ENCODE results near the gene FMC1.
"Not testable (repeated sequence)": the region's sequence is repeated elsewhere in the genome, so short reads cannot be mapped to it uniquely, and the experiment has no call there.

The FMC1 gene

GRCh38 chr7:139340037-139340807 lies 915 bp upstream of the FMC1 start:
- DNase-seq (ENCODE audit: low spot score), result peak; percentile 99

- DNase-seq (ENCODE audit: low spot score), result no peak
Observed at GRCh38 chr7:139340808-139341057, 404 bp upstream of the FMC1 start.

DNA sequence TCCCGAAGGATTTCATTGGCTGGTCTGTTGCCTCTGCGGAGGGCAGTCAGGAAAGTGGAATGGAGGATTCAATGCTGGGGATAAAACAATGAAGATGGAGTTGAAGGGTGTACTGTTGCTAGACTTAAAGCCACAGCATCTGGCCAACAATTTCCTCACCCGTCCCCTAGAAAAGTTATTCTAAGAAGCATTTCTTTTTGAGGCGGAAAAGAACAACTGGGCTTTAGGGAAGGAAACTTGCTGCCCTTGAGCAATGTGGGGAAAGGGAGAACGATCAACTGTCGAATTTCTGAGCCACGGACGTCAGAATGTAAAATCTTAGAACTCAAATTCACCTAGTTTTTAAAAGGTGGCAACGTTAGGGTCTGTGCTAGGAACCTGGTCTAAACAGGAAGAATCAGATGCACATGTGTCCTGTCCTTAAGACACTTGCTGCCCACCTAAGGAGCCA lies 664 bp downstream of the FMC1 start:
- DNase-seq (ENCODE audit: low spot score), result no peak

GRCh38 chr7:139345042-139345441 lies 3.9 kb downstream of the FMC1 start:
- DNase-seq (ENCODE audit: low spot score), result no peak

DNA sequence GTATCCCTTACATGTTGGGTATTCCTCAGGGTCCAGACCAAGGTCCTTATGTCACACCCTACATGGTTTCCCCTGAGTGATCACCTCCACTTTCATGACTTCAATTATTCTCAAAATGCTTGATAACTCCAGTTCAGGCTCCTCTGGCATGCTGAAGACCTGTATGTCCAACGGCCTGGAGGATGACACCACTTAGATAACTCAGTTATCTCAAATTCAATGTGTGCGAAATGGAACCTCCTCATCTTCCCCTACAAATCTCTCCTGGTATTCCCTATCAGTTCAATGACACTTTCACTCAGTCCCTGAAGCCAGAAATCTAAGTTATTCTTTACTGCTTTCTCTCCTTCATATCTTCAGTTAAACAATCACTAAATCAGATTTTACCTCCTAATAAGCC lies 9.9 kb downstream of the FMC1 start:
- no peak for DNase-seq (ENCODE audit: low spot score)

DNA sequence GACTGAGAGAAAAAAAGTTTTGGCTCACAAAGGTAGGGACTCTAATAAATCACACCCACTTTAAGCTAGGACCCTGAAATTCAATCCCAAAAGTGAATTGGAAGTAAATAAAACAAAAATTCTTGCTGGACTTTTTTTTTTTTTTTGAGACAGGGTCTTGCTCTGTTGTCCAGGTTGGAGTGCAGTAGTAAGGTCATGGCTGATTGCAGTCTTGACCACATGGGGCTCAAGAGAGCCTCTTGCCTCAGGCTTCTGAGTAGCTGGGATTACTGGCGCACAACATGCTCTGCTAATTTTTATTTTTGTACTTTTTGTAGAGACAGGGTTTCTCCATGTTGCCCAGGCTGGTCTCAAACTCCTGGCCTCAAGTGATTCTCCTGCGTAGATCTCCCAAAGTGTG lies 13.6 kb downstream of the FMC1 start:
- DNase-seq (ENCODE audit: low spot score), result no peak

DNA sequence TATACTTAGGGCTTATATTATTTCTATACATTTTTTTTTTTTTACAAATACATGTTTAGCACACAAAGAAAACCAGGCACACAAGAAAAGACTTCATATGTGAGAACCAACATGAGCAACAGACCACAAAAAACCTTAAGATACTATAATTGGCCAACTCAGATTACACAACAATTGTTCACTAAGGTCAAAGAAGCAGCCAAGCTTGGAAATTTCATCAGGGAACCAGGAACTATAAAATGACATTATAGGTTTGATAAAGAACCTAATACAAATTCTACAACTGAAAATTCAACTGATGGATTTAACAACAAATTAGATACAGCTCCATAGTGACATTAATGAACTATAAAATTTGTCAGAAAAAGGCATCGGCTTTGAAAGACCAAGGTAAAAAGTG lies 14.2 kb downstream of the FMC1 start:
- DNase-seq (ENCODE audit: low spot score), result no peak

DNA sequence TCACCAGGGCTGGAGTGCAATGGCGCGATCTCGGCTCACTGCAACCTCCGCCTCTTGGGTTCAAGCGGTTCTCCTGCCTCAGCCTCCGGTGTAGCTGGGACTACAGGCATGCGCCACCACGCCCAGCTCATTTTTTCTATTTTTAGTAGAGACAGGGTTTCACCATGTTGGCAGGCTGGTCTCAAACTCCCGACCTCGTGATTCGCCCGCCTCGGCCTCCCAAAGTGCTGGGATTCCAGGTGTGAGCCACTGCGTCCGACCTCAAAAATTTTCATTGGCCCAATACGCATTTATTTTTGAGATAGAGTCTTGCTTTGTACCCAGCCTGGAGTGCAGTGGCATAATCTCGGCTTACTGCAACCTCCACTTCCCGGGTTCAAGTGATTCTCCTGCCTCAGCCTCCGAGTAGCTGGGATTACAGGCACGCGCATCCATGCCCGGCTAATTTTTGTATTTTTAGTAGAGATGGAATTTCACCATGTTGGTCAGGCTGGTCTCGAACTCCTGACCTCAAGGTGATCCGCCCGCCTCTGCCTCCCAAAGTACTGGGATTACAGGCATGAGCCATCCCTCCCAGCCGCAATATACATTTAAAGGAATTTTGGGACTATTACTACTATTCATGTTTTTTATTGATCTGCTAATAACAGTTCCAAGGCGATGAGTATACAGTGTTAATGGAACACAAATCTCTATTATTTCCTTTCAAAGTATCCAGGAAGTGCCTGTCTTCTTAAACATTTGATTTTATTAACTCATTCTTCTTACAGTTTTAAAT lies 16.8 kb downstream of the FMC1 start:
- not testable (repeated sequence) for DNase-seq (ENCODE audit: low spot score)

DNA sequence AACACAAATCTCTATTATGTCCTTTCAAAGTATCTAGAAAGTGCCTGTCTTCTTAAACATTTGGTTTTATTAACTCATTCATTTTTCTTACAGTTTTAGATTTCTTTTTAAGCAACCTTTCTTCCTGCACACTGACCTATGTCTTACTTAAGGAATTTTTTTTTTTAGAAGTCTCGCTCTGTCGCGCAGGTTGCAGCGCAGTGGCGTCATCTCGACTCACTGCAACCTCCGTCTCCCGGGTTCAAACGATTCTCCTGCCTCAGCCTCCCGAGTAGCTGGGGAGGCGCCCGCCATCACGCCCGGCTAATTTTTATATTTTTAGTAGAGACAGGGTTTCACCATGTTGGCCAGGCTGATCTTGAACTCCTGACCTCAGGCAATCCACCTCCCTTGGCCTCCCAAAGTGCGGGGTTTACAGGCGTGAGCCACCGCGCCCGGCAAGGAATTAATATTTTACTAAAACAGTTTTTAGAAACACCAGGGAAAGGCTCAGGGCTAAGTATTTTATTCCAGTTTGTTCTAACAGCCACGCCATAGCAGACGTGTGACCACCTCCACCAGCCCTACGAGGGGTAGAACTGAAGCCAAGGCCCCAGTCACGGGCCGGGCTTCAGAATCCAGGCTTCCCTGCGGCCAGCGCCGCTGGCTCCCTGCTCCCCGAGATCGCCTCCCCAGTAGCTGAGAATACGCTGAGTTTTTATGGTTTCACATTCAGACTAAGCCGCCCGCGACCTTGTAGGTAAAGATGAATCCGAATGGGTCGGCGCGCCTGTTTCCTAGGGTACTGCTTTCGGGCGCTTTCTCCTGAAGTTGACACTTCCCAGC lies 17.6 kb downstream of the FMC1 start:
- no peak for DNase-seq (ENCODE audit: low spot score)

- peak; percentile 99 for DNase-seq (ENCODE audit: low spot score)
Observed at GRCh38 chr7:139359366-139360209, 18.5 kb downstream of the FMC1 start, which contains the start of gene LUC7L2. Gene LUC7L2, plus strand, starts transcription at chr7:139359894. Its CDS starts 368 bp downstream, at chr7:139360262.

DNA sequence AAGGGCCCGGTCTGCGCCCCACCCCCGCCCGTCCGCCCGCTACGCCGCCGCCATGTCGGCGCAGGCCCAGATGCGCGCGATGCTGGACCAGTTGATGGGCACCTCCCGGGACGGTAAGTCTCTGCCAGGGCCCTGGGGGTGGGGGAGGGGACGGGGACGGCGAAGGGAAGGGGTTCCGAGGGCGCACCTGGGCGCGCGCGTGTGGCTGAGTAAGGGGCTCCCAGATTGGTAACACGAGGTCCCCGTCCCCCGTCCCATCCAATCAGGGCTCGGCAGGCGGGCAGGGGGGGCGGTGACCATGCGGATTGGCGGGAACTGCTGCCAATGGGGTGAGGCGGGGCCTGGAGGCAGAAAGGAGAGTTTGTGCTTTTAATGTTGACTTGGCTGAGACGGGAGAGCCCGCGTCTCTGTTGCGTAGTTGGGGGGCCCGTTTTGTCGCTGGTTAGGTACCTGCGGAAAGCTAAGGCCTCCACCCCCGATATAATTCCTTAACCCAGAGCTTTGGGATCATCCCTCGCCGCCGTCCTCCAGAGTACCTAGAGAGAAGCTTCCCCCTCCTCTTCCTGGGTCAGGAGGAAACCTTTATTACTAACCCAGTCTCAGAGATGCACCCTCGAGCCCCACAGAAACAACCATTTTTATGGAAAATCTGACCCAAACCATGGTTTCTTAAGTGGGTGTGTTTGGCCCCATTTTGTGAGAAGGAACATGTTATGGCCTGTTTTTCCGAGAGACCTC lies 19.2 kb downstream of the FMC1 start:
- peak; percentile 95 for DNase-seq (ENCODE audit: low spot score)

GRCh38 chr7:139360948-139361307 lies 19.8 kb downstream of the FMC1 start:
- no peak for DNase-seq (ENCODE audit: low spot score)

DNA sequence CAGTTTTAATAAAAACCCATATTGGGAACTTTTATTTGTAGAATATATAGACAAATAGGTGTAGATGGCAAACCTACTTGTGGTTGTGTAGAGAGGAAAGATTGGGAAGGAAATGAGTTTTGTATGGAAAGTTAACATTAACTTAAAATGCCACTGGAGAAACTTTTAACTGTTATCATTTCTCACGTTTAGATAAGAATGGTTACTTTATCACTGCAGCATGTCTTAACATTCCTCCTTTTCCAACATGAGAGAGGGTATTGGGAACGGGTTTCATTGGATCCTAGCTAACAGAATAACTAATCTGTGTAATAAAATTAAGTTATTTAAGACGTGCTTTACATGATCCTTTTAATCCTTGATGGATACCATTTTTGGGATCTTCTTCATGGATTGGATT lies 20.4 kb downstream of the FMC1 start:
- no peak for DNase-seq (ENCODE audit: low spot score)

DNA sequence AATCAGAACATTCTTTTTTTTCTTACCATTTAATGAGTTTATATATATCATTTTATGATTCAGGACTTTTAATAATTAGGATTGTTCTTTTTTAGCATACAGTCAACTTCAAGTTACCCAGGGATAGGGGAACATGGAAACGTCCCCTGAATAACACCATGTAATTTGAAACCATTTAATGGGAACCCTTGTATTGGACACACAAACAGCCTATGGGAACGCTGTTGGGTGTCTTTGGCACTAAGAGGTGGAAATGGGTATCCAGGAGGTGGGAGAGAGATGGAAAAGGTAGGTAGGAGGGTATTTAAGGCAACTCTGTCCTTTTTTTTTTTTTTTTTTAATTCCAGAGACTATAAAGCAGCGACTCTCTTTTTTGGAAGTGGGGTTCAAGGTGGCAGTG lies 21.2 kb downstream of the FMC1 start:
- DNase-seq (ENCODE audit: low spot score), result no peak

DNA sequence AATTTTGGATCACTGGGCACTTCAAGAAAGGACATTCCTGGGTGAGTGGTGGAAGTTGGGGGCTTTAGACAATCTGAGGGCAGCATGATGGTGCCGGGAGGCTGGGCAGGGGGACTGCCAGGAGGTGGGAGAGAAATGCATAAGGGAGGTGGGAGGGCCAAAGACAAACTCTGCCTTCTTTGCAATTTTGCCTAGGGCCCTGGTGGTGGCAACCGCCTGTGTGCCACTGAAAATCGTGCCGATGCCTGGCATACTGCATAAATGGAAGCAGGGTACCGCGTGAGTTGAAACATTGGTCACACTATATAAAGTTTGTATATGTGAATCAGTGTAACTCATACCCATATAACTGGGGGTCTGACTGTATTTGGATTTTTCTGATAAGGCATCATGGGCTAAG lies 21.8 kb downstream of the FMC1 start:
- DNase-seq (ENCODE audit: low spot score), result no peak

DNA sequence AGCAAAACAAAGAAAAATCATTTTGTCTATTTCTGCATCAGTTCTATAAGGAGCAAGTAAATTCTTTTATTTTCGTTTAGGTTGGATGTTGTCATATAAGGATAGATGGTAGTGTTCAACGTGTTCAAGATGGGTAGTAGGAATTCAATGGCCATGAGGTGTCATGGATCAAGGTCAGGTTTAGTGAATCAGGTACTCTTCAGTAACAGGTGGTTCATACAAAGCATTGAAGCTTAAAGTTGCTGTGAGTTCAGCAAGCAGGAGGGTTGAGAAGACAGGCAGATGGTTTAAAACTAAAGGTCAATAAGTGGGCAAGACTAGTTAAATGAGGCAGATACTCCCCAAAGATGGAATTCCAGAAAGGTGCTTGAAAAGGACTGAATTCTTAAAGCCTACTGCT lies 24.2 kb downstream of the FMC1 start:
- DNase-seq (ENCODE audit: low spot score), result no peak

- DNase-seq (ENCODE audit: low spot score), result no peak
Observed at GRCh38 chr7:139366400-139366799, 25.3 kb downstream of the FMC1 start.

DNA sequence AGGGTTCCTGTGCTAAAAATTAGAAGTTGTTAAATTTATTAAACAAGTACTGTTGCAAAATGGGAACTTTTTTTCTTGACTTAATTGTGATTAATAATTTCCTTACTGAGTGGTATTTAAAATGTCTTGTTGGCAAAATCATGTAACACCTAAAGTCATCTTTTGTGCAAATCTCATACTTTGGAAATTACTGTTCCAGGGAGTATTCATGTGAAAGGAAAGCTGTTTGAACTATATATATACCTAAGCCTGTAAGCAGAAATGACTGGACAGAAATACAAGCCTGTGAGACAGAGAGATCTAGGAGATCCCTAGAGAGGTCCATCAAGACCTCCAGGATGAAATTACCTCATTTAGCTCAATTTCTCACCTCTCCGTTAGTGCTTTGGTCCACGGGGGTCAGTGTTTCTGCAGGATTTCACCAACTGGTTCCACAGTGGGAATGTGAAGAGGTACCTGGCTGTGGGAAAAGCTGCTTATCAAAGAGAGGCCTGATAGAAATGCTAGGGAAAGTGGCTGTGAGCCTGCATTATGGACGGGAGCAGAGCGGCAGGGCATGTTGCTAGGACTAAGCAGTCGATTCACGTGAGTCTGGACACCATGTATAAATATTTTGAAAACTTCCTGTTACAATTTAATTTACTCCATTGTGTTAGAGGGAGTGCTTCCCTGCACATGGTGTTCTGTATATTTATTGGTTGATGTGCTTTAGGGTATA lies 26.5 kb downstream of the FMC1 start:
- no peak for DNase-seq (ENCODE audit: low spot score)

- DNase-seq (ENCODE audit: low spot score), result peak; percentile 36
Observed at GRCh38 chr7:139370301-139370942, 29.3 kb downstream of the FMC1 start.

DNA sequence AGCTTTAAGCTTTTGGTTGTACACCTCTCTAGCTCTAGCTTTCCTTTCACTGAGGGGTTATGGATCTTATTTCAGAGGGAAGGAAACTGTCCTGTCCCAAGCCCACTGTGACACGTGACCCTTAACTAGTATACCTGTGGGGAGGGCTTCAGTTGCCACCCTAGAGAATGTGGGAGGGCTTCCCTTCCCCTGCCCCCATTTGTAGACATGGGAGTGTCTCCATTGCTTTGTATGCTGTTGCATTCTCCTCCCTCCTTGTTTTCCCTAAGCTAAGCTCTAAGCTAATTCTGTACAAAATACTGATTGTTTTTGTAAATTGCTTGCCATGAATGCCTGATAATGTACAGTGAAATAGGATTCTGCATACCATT lies 29.8 kb downstream of the FMC1 start:
- DNase-seq (ENCODE audit: low spot score), result no peak
